ENCODE data around the gene RASGRP4. TPM values are rescaled to one million over a fixed set of nuclear protein-coding genes. Genes with fewer than 3 reads are reported as not detected.

RASGRP4 gene
- total RNA-seq, 2 donors from 2014 or later = 0.84 to 0.90 TPM

- Histone ChIP-seq H3K9ac (ENCODE audit: low read depth in 2 of 2, low read length in 2 of 2) (no peak overlapping the region), H3K27ac (no peak overlapping the region), H3K4me1 (peaks cover 14% of the 10 kb centered on the region), H3K36me3 (peaks cover 18% of the 10 kb centered on the region), H3K9me3 (no peaks in the 10 kb centered on the region), H3K4me3 (no peak overlapping the region), H3K27me3 (peaks cover 17% of the 10 kb centered on the region)
- intact Hi-C loops (cut with DNase I) = no loop called here
- no peak for TF ChIP-seq CTCF (IDR thresholded peaks at IDR 0.05)
- no peak for DNase-seq
Observed at GRCh38 chr19:38385057-38385803, 40.8 kb downstream of the RASGRP4 start.

GRCh38 chr19:38384209-38385027, 41.6 kb downstream of the RASGRP4 start:
- Histone ChIP-seq H3K9me3 (no peaks in the 10 kb centered on the region), H3K36me3 (peaks cover 18% of the 10 kb centered on the region), H3K9ac (ENCODE audit: low read depth in 2 of 2, low read length in 2 of 2) (no peak overlapping the region), H3K27ac (no peak overlapping the region), H3K27me3 (peaks cover 17% of the 10 kb centered on the region), H3K4me1 (peaks cover 14% of the 10 kb centered on the region), H3K4me3 (no peak overlapping the region)
- DNase-seq = no peak
- intact Hi-C loops (cut with DNase I) = no loop called here
- no peak for TF ChIP-seq CTCF (IDR thresholded peaks at IDR 0.05)

DNA sequence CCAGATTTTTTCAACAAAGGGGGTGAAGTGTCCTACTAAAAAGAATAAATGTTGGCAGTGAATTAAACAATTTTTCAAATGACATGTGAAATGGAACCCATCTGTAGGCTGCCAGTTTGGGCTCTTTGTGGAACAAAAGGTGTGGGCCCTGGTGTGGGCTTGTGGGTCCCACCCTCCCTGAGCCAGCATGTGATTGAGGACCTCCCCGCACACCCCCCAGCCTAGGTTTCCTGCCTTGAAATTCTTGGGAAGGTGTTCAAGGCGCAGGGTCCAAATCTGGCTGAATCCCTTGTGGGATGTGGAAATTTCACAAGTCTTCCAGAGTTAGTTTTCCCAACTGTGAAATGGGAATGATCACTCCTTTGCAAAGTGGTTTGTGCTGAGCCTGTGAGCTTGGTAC, 42.3 kb downstream of the RASGRP4 start:
- peaks cover 14% of the 10 kb centered on the region for H3K4me1 ChIP-seq
- H3K9me3 ChIP-seq = no peaks in the 10 kb centered on the region
- H3K27ac ChIP-seq = no peak overlapping the region
- TF ChIP-seq CTCF (IDR thresholded peaks at IDR 0.05) = no peak
- intact Hi-C loops (cut with DNase I) = no loop called here
- peaks cover 10% of the 10 kb centered on the region for H3K27me3 ChIP-seq
- no peak overlapping the region for H3K9ac ChIP-seq (ENCODE audit: low read depth in 2 of 2, low read length in 2 of 2)
- H3K36me3 ChIP-seq = peaks cover 18% of the 10 kb centered on the region
- no peak overlapping the region for H3K4me3 ChIP-seq
- DNase-seq = no peak

DNA sequence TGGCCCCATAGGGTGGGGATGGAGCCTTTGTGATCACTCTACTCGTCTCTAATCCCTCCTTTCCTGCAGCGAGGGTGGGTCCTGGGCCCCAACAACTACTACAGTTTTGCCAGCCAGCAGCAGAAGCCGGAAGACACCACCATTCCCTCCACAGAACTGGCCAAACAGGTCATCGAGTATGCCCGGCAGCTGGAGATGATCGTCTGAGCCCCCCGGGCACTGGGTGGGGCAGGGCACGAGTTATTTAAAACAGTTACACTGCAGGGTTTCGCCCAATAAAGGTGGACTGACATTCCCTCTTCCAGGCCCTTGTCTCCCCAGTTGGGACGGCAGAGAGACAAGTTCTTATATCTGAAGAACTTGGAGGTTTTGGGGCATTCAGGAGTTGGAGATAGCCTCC, 42.8 kb downstream of the RASGRP4 start:
- TF ChIP-seq CTCF (IDR thresholded peaks at IDR 0.05) = no peak
- Histone ChIP-seq H3K4me3 (no peak overlapping the region), H3K27ac (no peak overlapping the region), H3K9ac (ENCODE audit: low read depth in 2 of 2, low read length in 2 of 2) (no peak overlapping the region), H3K27me3 (peaks cover 6% of the 10 kb centered on the region), H3K4me1 (peaks cover 11% of the 10 kb centered on the region), H3K36me3 (peaks cover 18% of the 10 kb centered on the region), H3K9me3 (no peaks in the 10 kb centered on the region)
- intact Hi-C loops (cut with DNase I) = no loop called here
- no peak for DNase-seq

- no peak overlapping the region for H3K9ac ChIP-seq (ENCODE audit: low read depth in 2 of 2, low read length in 2 of 2)
- TF ChIP-seq CTCF (IDR thresholded peaks at IDR 0.05) = no peak
- intact Hi-C loops (cut with DNase I) = no loop called here
- H3K27me3 ChIP-seq = no peaks in the 10 kb centered on the region
- H3K9me3 ChIP-seq = no peaks in the 10 kb centered on the region
- H3K27ac ChIP-seq = no peak overlapping the region
- peaks cover 18% of the 10 kb centered on the region for H3K36me3 ChIP-seq
- H3K4me1 ChIP-seq = no peaks in the 10 kb centered on the region
- no peak for DNase-seq
- no peak overlapping the region for H3K4me3 ChIP-seq
Observed at GRCh38 chr19:38381138-38381537, 44.9 kb downstream of the RASGRP4 start.

Measured in colonic mucosa (tissue), 4 donors.